Hepatocyte (in vitro differentiated cells): ENCODE data around the gene EPHB3.

ENCODE experiments used
- CTCF ChIP-seq: fragments of 200-600 bp; sonication (generic); IDR thresholded peaks from 2 replicates; pipeline ENCODE4 v1.5.1; 2016; ENCODE audit warnings: antibody characterized with exemption, mild to moderate bottlenecking; ENCODE audit not compliant: poor library complexity
- EZH2 ChIP-seq: fragments of 200-600 bp; sonication (generic); IDR thresholded peaks from 2 replicates; pipeline ENCODE4 v1.6.1; 2016; ENCODE audit warnings: antibody characterized with exemption, mild to moderate bottlenecking, borderline replicate concordance
- EZH2phosphoT487 ChIP-seq: fragments of 200-600 bp; sonication (generic); IDR thresholded peaks from one replicate; pipeline ENCODE4 v1.6.1; 2018; ENCODE audit warnings: antibody characterized with exemption, mild to moderate bottlenecking, low read depth, moderate library complexity; ENCODE audit not compliant: unreplicated experiment, severe bottlenecking

- no peak for TF ChIP-seq CTCF
- TF ChIP-seq EZH2phosphoT487: no peak
- peak; percentile 1 for TF ChIP-seq EZH2
Measured at GRCh38 chr3:184602372-184603150, 41.0 kb downstream of the EPHB3 start.
